ENCODE results near the gene TSPAN17.
A peak's percentile ranks its signal among the peaks of the same experiment; 100 is the strongest.

Gene TSPAN17

GRCh38 chr5:176640616-176641015 is 6.7 kb upstream of the TSPAN17 start:
- no peaks in the 10 kb centered on the region for H3K36me3 Mint-ChIP-seq (ENCODE audit: low read depth)
- H3K27me3 Mint-ChIP-seq (ENCODE audit: low read depth): peaks cover 14% of the 10 kb centered on the region
- H3K9me3 Mint-ChIP-seq: no peaks in the 10 kb centered on the region
- H3K4me3 Mint-ChIP-seq: no peak overlapping the region
- H3K4me1 Mint-ChIP-seq (ENCODE audit: low read depth): no peaks in the 10 kb centered on the region
- no peak for DNase-seq (ENCODE audit: low spot score)
- H3K27ac Mint-ChIP-seq: no peak overlapping the region

DNA sequence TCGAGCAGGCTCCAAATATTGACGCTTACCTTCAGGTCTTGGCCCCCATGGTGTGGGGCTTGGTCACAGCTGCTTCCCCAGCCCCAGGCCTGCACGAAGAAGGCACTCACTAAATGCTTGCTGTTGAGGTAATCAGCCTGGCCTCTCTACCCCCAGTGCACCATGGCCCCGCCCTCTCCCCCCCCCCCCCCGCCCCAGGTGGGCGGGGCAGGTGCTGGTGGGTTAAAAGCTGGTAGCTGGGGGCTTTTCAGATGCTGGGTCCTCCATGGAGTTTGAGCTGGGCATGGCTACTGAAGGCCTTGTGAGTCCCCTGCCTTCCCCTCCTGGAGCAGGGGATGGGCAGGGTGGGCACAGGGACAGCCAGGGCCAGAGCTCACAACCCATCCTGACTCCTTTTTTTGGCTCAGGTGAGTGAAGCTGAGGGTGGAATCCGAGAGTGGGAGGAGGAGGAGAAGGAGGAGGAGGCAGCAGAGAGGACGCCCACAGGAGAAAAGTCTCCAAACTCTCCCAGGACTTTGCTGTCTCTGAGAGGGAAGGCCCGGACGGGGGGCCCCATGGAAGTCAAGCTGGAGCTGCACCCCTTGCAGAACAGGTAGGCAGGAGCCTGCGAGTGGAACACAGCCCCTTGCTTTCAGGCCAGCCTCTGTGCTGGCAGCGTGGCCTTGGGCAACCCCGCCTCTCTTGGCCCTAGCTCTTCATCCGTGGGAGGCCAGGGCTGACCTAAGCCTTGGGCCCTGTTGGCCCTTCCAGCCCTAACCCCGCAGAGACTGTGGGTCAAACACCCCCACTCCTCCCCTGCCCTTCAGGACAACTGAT is 4.4 kb upstream of the TSPAN17 start:
- DNase-seq (ENCODE audit: low spot score): no peak
- no peaks in the 10 kb centered on the region for H3K36me3 Mint-ChIP-seq (ENCODE audit: low read depth)
- H3K27ac Mint-ChIP-seq: no peak overlapping the region
- H3K4me3 Mint-ChIP-seq: no peak overlapping the region
- H3K27me3 Mint-ChIP-seq (ENCODE audit: low read depth): peaks cover 3% of the 10 kb centered on the region
- H3K4me1 Mint-ChIP-seq (ENCODE audit: low read depth): peaks cover 9% of the 10 kb centered on the region
- no peaks in the 10 kb centered on the region for H3K9me3 Mint-ChIP-seq

- no peak overlapping the region for H3K27ac Mint-ChIP-seq
- no peaks in the 10 kb centered on the region for H3K36me3 Mint-ChIP-seq (ENCODE audit: low read depth)
- DNase-seq (ENCODE audit: low spot score): no peak
- no peak overlapping the region for H3K4me3 Mint-ChIP-seq
- peaks cover 2% of the 10 kb centered on the region for H3K27me3 Mint-ChIP-seq (ENCODE audit: low read depth)
- peaks cover 13% of the 10 kb centered on the region for H3K4me1 Mint-ChIP-seq (ENCODE audit: low read depth)
- no peaks in the 10 kb centered on the region for H3K9me3 Mint-ChIP-seq
Measured at GRCh38 chr5:176643491-176644219, 3.6 kb upstream of the TSPAN17 start.

DNA sequence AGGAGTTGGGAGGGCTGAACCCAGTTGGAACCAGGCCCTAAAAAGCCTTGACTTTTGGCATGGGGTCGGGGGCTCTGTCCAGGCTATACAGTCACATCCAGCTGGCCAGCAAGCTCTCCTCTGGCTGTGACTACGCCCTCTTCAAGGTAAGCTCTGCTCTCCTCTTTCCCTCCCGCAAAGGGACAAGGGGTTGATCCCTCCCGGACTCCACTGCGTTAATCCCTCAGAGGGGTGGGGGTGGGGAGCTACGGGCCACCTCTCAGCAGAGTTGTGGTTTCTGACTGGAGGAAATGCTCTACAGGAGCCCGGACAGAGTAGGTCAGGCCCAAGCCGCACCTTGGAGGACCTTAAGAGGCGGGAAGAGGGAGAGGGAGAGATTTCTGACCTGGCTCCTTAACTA is 3.0 kb upstream of the TSPAN17 start:
- H3K4me3 Mint-ChIP-seq: no peak overlapping the region
- no peak overlapping the region for H3K27ac Mint-ChIP-seq
- no peaks in the 10 kb centered on the region for H3K9me3 Mint-ChIP-seq

DNA sequence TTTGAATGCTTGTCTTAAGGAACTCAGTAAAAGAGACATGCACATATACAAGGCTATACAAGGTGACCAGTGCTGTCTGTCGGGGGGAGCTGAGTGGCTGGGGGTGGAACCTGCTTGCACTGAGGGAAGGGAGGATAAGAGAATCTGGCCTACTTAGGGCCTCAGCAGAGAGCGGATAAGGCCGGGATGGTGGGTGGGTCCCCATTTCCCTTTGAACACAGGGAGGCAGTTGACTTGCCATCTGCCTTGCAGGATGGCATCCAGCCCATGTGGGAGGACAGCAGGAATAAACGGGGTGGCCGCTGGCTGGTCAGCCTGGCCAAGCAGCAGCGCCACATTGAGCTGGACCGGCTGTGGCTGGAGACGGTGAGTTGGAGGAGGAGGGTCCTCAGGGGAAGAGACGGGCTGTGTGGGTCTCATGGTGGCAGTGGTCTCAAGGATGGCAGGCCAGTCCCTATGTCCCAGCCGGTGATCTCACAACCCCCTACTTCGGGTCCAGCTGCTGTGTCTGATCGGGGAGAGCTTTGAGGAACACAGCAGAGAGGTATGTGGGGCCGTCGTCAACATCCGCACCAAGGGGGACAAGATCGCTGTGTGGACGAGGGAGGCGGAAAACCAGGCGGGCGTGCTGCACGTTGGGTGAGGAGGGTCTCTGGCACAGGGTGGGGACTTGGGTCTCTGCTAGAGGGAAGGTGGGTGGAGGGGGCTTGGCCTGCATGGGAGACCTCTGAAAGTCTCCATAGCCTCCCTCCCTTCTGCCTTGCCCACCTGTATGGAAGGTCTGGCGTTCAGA is 2.2 kb upstream of the TSPAN17 start:
- peak overlapping the region; percentile 46 for H3K4me3 Mint-ChIP-seq
- H3K36me3 Mint-ChIP-seq (ENCODE audit: low read depth): peaks cover 2% of the 10 kb centered on the region
- no peaks in the 10 kb centered on the region for H3K9me3 Mint-ChIP-seq

More for the DNA sequence above, 3.0 kb upstream of the TSPAN17 start:
- no peak for DNase-seq (ENCODE audit: low spot score)
- peaks cover 2% of the 10 kb centered on the region for H3K36me3 Mint-ChIP-seq (ENCODE audit: low read depth)
- no peaks in the 10 kb centered on the region for H3K27me3 Mint-ChIP-seq (ENCODE audit: low read depth)
- peaks cover 19% of the 10 kb centered on the region for H3K4me1 Mint-ChIP-seq (ENCODE audit: low read depth)

GRCh38 chr5:176646049-176646706 is 1.1 kb upstream of the TSPAN17 start:
- H3K4me3 Mint-ChIP-seq: peak overlapping the region; percentile 89
- DNase-seq (ENCODE audit: low spot score): no peak
- peaks cover 2% of the 10 kb centered on the region for H3K36me3 Mint-ChIP-seq (ENCODE audit: low read depth)
- no peaks in the 10 kb centered on the region for H3K27me3 Mint-ChIP-seq (ENCODE audit: low read depth)
- no peaks in the 10 kb centered on the region for H3K9me3 Mint-ChIP-seq
- peaks cover 32% of the 10 kb centered on the region for H3K4me1 Mint-ChIP-seq (ENCODE audit: low read depth)
- H3K27ac Mint-ChIP-seq: peak overlapping the region; percentile 86

More for the DNA sequence above, 2.2 kb upstream of the TSPAN17 start:
- H3K4me1 Mint-ChIP-seq (ENCODE audit: low read depth): peaks cover 24% of the 10 kb centered on the region
- DNase-seq (ENCODE audit: low spot score): no peak
- H3K27me3 Mint-ChIP-seq (ENCODE audit: low read depth): no peaks in the 10 kb centered on the region
- H3K27ac Mint-ChIP-seq: no peak overlapping the region

DNA sequence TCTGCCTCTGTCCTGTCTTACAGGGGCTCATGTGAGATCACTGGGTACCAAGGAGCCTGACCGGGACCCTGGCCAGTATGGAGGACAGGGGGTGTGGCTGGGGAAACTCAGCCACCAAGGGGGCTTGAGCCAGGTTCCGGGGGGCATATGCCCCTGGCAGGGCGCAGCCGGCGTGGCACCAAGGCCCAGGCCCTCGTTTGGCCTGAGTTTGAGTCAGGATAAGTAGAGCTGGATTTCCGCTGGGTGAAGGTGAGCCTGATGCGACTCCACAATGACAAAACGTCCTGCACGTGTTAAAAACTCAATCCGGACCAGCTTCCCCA is 616 bp upstream of the TSPAN17 start:
- H3K27ac Mint-ChIP-seq: peak overlapping the region; percentile 86
- DNase-seq (ENCODE audit: low spot score): no peak
- peak overlapping the region; percentile 89 for H3K4me3 Mint-ChIP-seq
- peaks cover 2% of the 10 kb centered on the region for H3K36me3 Mint-ChIP-seq (ENCODE audit: low read depth)
- peaks cover 32% of the 10 kb centered on the region for H3K4me1 Mint-ChIP-seq (ENCODE audit: low read depth)
- no peaks in the 10 kb centered on the region for H3K27me3 Mint-ChIP-seq (ENCODE audit: low read depth)
- H3K9me3 Mint-ChIP-seq: no peaks in the 10 kb centered on the region

DNA sequence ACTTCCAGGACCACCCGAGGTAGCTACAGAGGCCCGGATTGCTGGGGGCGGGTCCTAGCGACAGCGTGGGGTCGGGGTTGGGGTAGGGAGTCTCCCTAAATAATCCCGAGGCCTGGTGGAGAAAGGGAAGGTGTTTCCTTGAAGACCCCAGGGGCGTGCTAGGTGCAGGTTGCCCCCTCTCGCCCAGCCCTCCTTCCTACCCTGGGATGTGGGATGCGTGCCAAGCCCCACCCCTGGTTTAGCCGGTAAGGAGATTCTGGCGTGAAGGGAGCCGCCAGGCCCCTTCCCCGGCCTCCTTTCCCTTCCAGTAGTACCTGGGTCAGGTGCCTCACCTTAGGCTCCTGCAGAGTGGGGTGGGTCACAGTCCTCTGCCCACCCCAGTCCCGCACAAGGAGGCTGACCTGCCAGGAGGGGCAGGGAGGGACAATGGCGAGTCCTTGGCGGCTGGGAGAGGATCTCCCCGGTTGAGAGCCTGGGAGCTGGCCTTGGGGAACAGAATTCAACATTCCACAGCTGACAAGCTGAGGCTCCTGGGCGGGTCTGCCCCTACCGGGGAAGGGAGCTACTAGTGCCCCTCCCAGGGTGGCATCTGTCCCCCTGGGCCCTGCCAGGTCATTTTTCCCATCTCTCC is 674 bp downstream of the TSPAN17 start:
- no peak for DNase-seq (ENCODE audit: low spot score)
- H3K27me3 Mint-ChIP-seq (ENCODE audit: low read depth): no peaks in the 10 kb centered on the region
- peaks cover 35% of the 10 kb centered on the region for H3K4me1 Mint-ChIP-seq (ENCODE audit: low read depth)
- peaks cover 2% of the 10 kb centered on the region for H3K36me3 Mint-ChIP-seq (ENCODE audit: low read depth)
- H3K4me3 Mint-ChIP-seq: peak overlapping the region; percentile 84
- peak overlapping the region; percentile 78 for H3K27ac Mint-ChIP-seq
- H3K9me3 Mint-ChIP-seq: no peaks in the 10 kb centered on the region

DNA sequence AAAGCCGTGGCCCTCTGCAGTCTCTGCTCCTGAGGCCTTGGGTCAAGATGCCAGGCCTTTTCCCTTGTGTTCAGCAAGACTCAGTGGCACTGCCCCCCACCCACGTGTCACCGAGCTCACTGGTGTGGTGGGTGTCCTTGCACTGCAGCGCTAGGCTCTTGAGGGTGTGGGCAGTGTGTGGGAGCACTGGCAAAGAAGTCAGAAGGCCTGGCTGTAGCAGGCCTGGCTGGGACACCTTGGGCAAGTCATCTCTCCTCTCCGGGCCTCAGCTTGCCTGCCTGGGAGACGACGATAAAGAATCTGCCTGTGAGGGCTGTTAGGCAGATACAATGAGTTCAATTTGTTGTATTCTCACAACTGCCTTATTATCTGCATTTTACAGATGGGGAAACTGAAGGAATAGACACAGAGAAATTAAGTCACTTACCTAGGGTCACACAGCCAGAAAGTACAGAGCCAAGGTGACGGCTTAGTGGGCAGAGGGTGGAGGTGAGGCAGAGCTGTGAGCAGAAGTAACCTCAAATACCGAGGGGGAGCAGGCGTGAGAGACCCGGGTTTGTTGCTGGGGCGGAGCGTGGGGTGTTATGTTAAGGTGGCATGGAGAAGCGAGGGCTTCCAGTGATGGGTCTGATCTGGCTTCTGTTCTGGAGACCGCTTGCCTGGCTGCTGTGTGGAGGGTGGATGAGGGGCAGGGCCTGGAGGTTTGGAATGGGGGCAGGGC is 1.4 kb downstream of the TSPAN17 start:
- H3K27ac Mint-ChIP-seq: peak overlapping the region; percentile 78
- peak overlapping the region; percentile 84 for H3K4me3 Mint-ChIP-seq
- H3K9me3 Mint-ChIP-seq: no peaks in the 10 kb centered on the region
- DNase-seq (ENCODE audit: low spot score): peak; percentile 16
- H3K27me3 Mint-ChIP-seq (ENCODE audit: low read depth): no peaks in the 10 kb centered on the region
- H3K4me1 Mint-ChIP-seq (ENCODE audit: low read depth): peaks cover 41% of the 10 kb centered on the region
- H3K36me3 Mint-ChIP-seq (ENCODE audit: low read depth): peaks cover 9% of the 10 kb centered on the region

DNA sequence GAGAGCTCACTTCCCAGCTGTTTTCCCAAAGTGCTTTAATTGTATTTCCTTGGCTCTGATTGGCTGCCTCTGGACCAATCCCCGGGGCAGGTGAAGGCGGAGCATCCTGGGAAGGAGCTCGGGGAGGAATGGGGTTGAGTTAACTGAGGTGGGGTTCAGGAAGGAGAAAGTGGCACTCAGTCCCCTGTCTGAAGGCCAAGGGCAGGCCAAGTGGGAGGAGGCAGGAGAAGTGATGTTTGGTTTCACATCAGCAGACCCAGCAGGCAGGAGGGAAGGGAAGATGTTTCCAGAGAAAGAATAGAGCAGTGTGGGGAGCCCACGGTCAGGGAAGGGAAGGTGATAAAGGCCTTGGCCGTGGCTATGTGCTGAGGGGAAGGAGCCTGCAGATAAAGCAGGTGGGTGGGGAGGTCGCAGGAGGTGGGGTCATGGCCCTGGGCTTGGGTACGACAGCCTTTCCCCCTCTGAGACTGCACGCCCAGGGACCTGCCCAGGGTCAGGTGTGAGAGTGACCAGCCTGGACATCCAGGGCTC is 3.1 kb downstream of the TSPAN17 start:
- no peak for DNase-seq (ENCODE audit: low spot score)
- Mint-ChIP-seq H3K4me3 (no peak overlapping the region), H3K4me1 (ENCODE audit: low read depth) (peaks cover 42% of the 10 kb centered on the region), H3K9me3 (no peaks in the 10 kb centered on the region), H3K27ac (peak overlapping the region; percentile 37), H3K36me3 (ENCODE audit: low read depth) (peaks cover 13% of the 10 kb centered on the region), H3K27me3 (ENCODE audit: low read depth) (no peaks in the 10 kb centered on the region)

GRCh38 chr5:176651472-176651980 is 4.2 kb downstream of the TSPAN17 start:
- Mint-ChIP-seq H3K9me3 (no peaks in the 10 kb centered on the region), H3K36me3 (ENCODE audit: low read depth) (peaks cover 16% of the 10 kb centered on the region), H3K4me1 (ENCODE audit: low read depth) (peaks cover 37% of the 10 kb centered on the region), H3K4me3 (no peak overlapping the region), H3K27me3 (ENCODE audit: low read depth) (no peaks in the 10 kb centered on the region), H3K27ac (no peak overlapping the region)
- DNase-seq (ENCODE audit: low spot score): no peak

- peaks cover 33% of the 10 kb centered on the region for H3K4me1 Mint-ChIP-seq (ENCODE audit: low read depth)
Measured at GRCh38 chr5:176652136-176652535, 4.9 kb downstream of the TSPAN17 start.

More at GRCh38 chr5:176652136-176652535, 4.9 kb downstream of the TSPAN17 start:
- no peak for DNase-seq (ENCODE audit: low spot score)
- no peak overlapping the region for H3K4me3 Mint-ChIP-seq
- H3K36me3 Mint-ChIP-seq (ENCODE audit: low read depth): peaks cover 16% of the 10 kb centered on the region
- H3K27me3 Mint-ChIP-seq (ENCODE audit: low read depth): no peaks in the 10 kb centered on the region
- no peaks in the 10 kb centered on the region for H3K9me3 Mint-ChIP-seq
- no peak overlapping the region for H3K27ac Mint-ChIP-seq
